Measurements from ENCODE around the gene NKAIN4.

The NKAIN4 gene

GRCh38 chr20:63273635-63274380 lies 19.5 kb upstream of the NKAIN4 start:
- no peak for DNase-seq

GRCh38 chr20:63273059-63273579 lies 18.9 kb upstream of the NKAIN4 start:
- DNase-seq, result no peak

- DNase-seq, result peak; percentile 72
These were observed 18.1 kb upstream of the NKAIN4 start, which contains the start of gene ARFGAP1 for GRCh38 chr20:63272105-63273058. Gene ARFGAP1 (plus strand): TSS chr20:63272813. CDS start chr20:63275581, 2,768 bp downstream.

- no peak for DNase-seq
These were observed 16.5 kb upstream of the NKAIN4 start for GRCh38 chr20:63270606-63271325.

GRCh38 chr20:63269724-63270123 lies 15.5 kb upstream of the NKAIN4 start:
- DNase-seq, result no peak

GRCh38 chr20:63268671-63269439 lies 14.6 kb upstream of the NKAIN4 start:
- DNase-seq, result no peak

GRCh38 chr20:63268256-63268655 lies 14.0 kb upstream of the NKAIN4 start:
- DNase-seq, result no peak

- DNase-seq, result no peak
These were observed 13.4 kb upstream of the NKAIN4 start for GRCh38 chr20:63267691-63268090.

- DNase-seq, result no peak
These were observed 11.7 kb upstream of the NKAIN4 start for GRCh38 chr20:63265891-63266515.

- no peak for DNase-seq
These were observed 10.3 kb upstream of the NKAIN4 start for GRCh38 chr20:63264519-63264918.

- no peak for DNase-seq
These were observed 9.7 kb upstream of the NKAIN4 start for GRCh38 chr20:63264000-63264399.

- DNase-seq, result no peak
These were observed 8.6 kb upstream of the NKAIN4 start for GRCh38 chr20:63262836-63263235.

- DNase-seq, result no peak
These were observed 7.7 kb upstream of the NKAIN4 start for GRCh38 chr20:63261795-63262528.

GRCh38 chr20:63261060-63261794 lies 7.0 kb upstream of the NKAIN4 start:
- no peak for DNase-seq

- no peak for DNase-seq
These were observed 6.3 kb upstream of the NKAIN4 start for GRCh38 chr20:63260521-63260920.

- DNase-seq, result no peak
These were observed 5.6 kb upstream of the NKAIN4 start for GRCh38 chr20:63259734-63260460.

GRCh38 chr20:63258781-63259180 lies 4.5 kb upstream of the NKAIN4 start:
- no peak for DNase-seq

- no peak for DNase-seq
These were observed 3.4 kb upstream of the NKAIN4 start for GRCh38 chr20:63257629-63258028.

GRCh38 chr20:63256954-63257353 lies 2.7 kb upstream of the NKAIN4 start:
- DNase-seq, result no peak
